GM12875 (cell line): ENCODE data around the gene PCNX4.

Source experiments
- H3K4me3 ChIP-seq: one replicate; pipeline ENCODE4 v1.5.1; 2011; ENCODE audit warnings: low read depth, low read length, control low read depth
- TF ChIP-seq, protein P1 (sequence below): IDR thresholded peaks from 2 replicates; pipeline ENCODE4 v1.5.1; 2011; ENCODE audit warnings: low read depth, mild to moderate bottlenecking, control low read depth, inconsistent platforms, low read length, moderate library complexity, borderline replicate concordance; ENCODE audit not compliant: insufficient read depth

Gene PCNX4

DNA sequence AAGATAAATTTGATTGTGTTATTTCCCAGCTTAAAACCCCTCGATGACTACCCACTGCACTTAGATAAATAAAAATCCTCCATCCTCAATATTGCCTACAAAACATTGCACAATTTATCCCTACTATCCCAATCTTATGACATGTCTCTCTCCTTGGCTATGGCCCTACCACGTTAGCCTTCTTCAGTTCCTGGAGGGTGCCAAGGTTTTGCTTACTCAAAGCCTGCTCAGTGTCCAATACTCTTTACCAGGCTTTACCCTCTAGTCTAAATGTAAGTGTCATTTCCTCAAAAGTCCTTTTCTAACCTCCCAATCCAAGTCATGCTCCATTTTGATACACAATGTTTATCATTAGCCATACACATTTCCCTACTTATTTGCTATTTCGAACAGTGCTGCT lies 122.3 kb downstream of the PCNX4 start:
- no peak overlapping the region for H3K4me3 ChIP-seq
- TF ChIP-seq, protein P1, sequence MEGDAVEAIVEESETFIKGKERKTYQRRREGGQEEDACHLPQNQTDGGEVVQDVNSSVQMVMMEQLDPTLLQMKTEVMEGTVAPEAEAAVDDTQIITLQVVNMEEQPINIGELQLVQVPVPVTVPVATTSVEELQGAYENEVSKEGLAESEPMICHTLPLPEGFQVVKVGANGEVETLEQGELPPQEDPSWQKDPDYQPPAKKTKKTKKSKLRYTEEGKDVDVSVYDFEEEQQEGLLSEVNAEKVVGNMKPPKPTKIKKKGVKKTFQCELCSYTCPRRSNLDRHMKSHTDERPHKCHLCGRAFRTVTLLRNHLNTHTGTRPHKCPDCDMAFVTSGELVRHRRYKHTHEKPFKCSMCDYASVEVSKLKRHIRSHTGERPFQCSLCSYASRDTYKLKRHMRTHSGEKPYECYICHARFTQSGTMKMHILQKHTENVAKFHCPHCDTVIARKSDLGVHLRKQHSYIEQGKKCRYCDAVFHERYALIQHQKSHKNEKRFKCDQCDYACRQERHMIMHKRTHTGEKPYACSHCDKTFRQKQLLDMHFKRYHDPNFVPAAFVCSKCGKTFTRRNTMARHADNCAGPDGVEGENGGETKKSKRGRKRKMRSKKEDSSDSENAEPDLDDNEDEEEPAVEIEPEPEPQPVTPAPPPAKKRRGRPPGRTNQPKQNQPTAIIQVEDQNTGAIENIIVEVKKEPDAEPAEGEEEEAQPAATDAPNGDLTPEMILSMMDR = no peak

DNA sequence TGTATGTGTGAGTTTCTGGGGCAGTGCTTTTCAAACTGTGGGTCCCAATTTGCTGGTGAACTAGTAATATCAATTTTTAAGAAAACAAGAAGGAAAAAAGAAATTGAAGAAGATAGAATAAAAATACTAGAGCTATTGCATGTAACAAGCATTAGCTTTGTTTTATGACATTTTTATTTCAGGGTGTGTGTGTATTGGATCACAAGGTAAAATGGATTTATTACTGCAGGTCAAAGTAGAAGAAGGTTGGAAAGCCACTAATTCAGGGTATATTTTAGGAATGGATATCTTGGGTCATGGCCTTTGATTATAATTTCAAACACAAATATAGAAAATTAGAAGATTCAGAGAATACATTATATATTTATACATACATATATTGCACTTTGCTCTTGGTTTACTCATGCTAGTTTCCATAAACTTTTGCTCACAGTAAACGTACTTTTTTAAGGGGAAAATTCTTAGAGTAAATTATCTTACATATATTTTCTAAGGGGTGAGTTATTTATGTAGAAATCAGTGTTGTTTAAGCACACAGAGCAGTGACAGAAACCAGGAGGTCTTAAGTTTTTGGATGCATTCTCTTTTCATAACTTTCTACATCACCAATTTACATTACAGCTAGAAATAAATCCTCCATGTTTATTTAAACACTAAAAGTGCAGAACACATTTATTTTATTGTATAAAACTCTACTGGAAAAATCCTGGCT lies 122.8 kb downstream of the PCNX4 start:
- TF ChIP-seq, protein P1 = no peak

DNA sequence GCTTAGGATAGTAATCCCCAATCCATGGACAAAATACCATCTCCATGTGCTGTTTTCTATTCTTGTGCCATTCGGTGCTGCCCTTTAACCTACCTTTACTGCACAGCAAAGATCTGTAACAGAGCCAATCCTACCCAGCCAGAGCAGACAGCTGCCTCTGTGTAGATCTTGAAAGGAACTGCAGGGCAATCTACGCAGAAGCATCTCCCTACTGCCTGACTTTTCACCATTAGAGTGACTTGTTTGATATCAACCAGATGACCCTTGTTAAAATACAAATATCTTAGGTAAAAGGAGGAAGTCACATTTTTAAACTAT lies 123.4 kb downstream of the PCNX4 start:
- no peak overlapping the region for H3K4me3 ChIP-seq
- TF ChIP-seq, protein P1 = no peak

More for the DNA sequence above, 122.8 kb downstream of the PCNX4 start:
- H3K4me3 ChIP-seq = no peak overlapping the region

DNA sequence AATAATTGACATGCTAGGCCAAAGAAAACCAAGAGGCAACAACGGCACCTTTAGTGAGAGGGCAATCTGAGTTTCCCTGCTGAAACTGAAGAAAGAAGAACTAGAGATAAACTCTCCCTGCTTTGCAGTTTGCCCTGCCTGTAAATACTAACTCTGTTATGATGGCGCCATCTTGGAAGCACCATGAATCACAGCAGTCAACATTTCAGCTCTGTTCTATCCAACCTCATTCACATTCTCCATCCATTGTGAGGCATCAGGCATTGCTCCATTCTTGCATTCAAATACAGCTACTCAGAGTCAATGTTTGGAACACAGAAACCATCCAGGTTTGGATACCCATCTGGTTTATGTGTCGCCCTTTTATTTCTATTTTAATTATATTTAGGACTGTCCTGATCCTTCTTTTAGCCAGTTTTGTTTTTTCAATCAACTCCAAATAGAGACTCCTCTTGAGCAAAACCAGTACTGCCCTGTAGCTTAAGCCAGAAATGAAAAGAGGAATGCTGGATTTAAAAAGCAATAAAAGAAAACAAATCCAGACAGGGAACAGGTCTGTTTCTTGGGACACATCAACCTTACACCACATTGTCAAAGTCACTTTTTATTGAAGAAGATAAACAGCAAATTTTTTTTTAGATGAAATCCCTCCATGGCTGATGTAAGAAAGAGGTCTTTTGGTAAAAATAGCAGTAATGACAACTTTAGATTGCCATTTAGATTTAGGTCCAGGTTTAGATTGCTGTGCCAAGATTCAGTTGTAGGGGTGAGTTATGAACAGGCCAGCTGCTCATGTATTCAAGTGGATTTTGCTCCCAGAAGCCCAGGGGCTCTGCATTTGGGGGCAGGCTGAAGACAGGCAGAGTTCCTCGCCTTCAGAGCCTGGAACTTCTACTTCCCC lies 124.0 kb downstream of the PCNX4 start:
- TF ChIP-seq, protein P1 = no peak
- H3K4me3 ChIP-seq = no peak overlapping the region

DNA sequence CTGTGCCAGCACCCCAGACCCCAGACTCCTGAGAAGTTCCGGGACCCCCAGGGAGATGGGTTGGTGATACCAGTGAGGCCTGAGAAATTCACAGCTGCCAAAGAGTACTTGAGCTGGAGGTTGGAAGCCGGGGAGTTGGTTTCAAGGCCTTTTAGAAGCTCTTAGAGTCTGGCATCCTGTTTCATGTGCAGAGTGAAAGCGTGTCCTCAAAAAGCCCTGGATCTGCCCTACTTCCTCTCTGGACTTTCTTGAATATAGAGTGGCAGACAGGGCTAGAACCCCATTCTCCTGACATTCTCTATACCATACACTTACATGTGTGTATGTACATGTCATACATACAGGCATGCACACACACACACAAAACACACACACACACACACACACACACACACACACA lies 126.0 kb downstream of the PCNX4 start:
- TF ChIP-seq, protein P1 = no peak
- H3K4me3 ChIP-seq = no peak overlapping the region
